HepG2 (cell line): Measurements from ENCODE around the gene ZNF683. TPM values are rescaled to one million over a fixed set of nuclear protein-coding genes. Genes with fewer than 3 reads are reported as not detected.

Experiments
- ARID2 ChIP-seq: sonication (generic); formaldehyde crosslinking; IDR thresholded peaks from 2 replicates; pipeline ENCODE4 v1.8.1; 2022; ENCODE audit warnings: mild to moderate bottlenecking, missing genetic modification reagents, borderline replicate concordance
- ATF7 ChIP-seq, 2 experiments: fragments of 450-650 bp in 1 of 2; sonication (generic) in 1 of 2; formaldehyde crosslinking in 1 of 2; IDR thresholded peaks; 2 replicates each; pipeline versions ENCODE4 v1.4.0 to v1.6.1; 2016 to 2020; ENCODE audit warnings: antibody characterized with exemption in 1 of 2, mild to moderate bottlenecking in 1 of 2, missing genetic modification reagents in 1 of 2
- CCAR2 ChIP-seq: fragments of 200-400 bp; formaldehyde crosslinking; optimal IDR thresholded peaks from 2 replicates; pipeline ENCODE3; 2018; ENCODE audit warnings: low read depth, mild to moderate bottlenecking, low read length, moderate library complexity
- DMAP1 ChIP-seq: IDR thresholded peaks from 2 replicates; pipeline ENCODE4 v1.6.1; 2016
- LCORL ChIP-seq, 2 experiments: fragments of 450-650 bp in 1 of 2; sonication (generic) in 1 of 2; formaldehyde crosslinking in 1 of 2; IDR thresholded peaks; 2 replicates each; pipeline versions ENCODE4 v1.5.0 to v1.6.1; 2017 to 2020; ENCODE audit warnings: antibody characterized with exemption in 1 of 2, missing genetic modification reagents in 1 of 2
- MED8 ChIP-seq: sonication (generic); formaldehyde crosslinking; IDR thresholded peaks from 2 replicates; pipeline ENCODE4 v1.8.1; 2023; ENCODE audit warnings: mild to moderate bottlenecking, missing genetic modification reagents; ENCODE audit not compliant: insufficient replicate concordance
- NCOA5 ChIP-seq: sonication (generic); formaldehyde crosslinking; IDR thresholded peaks from 2 replicates; pipeline ENCODE4 v1.4.0; 2020; ENCODE audit warnings: missing genetic modification reagents
- REXO4 ChIP-seq: sonication (generic); formaldehyde crosslinking; IDR thresholded peaks from 2 replicates; pipeline ENCODE4 v1.8.0; 2022; ENCODE audit warnings: missing genetic modification reagents, mild to moderate bottlenecking, borderline replicate concordance
- ZFX ChIP-seq: sonication (generic); formaldehyde crosslinking; IDR thresholded peaks from 2 replicates; pipeline ENCODE4 v1.4.0; 2020; ENCODE audit warnings: mild to moderate bottlenecking, low read depth, missing genetic modification reagents, moderate library complexity
- polyA plus RNA-seq, 8 experiments: library from polyadenylated mRNA; depleted of rRNA in 3 of 8; stranded (reverse) in 7 of 8; unstranded in 1 of 8; fragments of >200 nt; fragmentation: Illumina TruSeq in 4 of 8; extraction: Trizol in 4 of 8; gene quantifications; 2 replicates each; pipeline versions ENCODE4 v1.2.1 to v1.2.3, GENCODE V29; 2011 to 2016; ENCODE audit warnings: low read depth in 4 of 8, missing spikeins in 1 of 8, mixed read lengths in 1 of 8; ENCODE audit not compliant: insufficient read depth in 1 of 8
- total RNA-seq, 5 experiments: library from RNA; depleted of rRNA; stranded (reverse); fragments of >200 nt; fragmentation: Illumina TruSeq; extraction: Trizol; gene quantifications; 2 replicates each; pipeline ENCODE4 v1.2.3, GENCODE V29; 2016; ENCODE audit warnings: low read depth in 1 of 5
- TF ChIP-seq, protein P1 (sequence below): sonication (generic); formaldehyde crosslinking; IDR thresholded peaks from 2 replicates; pipeline ENCODE4 v1.4.0; 2020; ENCODE audit warnings: missing genetic modification reagents, borderline replicate concordance
- TF ChIP-seq, protein P2 (sequence below), 2 experiments: sonication (generic) in 1 of 2; formaldehyde crosslinking in 1 of 2; IDR thresholded peaks; 2 replicates each; pipeline versions ENCODE4 v1.6.1 to v1.9.0; 2014 to 2022; ENCODE audit warnings: antibody characterized with exemption in 1 of 2, borderline replicate concordance in 1 of 2, inconsistent platforms in 1 of 2, low read depth in 1 of 2, missing genetic modification reagents in 1 of 2
- TF ChIP-seq, protein P3 (sequence below): sonication (generic); formaldehyde crosslinking; IDR thresholded peaks from 2 replicates; pipeline ENCODE4 v1.4.0; 2020; ENCODE audit warnings: missing genetic modification reagents, borderline replicate concordance
- TF ChIP-seq, protein P4 (sequence below): sonication (generic); formaldehyde crosslinking; IDR thresholded peaks from 2 replicates; pipeline ENCODE4 v1.8.1; 2023; ENCODE audit warnings: missing genetic modification reagents, mild to moderate bottlenecking, borderline replicate concordance

Gene ZNF683
- total and polyA plus RNA-seq, 2 of the 13 experiments (the other 11 are each of a cell fraction or from before 2014, with no cell fraction given) = not detected

DNA sequence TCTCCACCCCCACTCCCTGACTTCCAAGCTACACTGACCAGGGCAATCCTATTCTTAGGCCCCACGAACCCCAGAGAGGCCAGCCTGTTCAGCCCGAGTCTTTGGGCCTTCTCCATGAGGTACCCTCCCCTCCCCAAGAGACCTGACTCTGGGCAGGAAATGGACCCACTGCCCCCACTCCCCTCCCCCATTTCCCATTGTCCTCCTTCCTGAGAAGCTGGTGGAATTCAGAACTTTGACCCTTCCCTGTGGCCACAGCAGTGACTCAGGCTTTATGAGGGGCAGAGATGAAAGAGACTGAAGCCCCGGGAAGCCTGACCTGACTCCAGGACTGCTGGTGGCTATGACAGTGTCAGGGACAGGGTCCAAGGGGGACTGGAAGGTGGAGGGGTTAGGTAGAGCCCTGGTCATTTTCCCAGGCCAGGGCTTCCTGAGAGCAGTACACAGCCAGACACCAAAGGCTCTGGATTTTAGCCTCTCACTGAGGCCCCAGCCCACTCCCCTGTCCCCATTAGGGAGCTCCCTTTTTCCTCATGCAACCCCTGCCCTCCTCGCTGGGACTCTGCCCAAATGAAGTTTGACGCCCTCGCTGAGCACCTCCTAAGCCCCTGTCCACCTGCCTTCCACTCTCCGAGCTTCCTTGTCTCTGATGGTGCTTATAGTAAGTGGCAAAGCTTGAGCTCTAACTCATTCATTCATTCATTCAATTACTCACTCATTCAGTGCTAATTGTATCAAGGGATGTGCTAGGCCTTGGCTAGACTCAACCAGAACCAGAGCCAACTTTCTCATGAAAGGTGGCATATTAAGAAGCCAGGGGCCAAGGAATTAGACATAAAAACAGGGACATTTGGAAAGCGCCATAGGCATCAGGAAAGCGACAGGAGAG, 21.6 kb downstream of the ZNF683 start (continued):
- TF ChIP-seq, protein P1, sequence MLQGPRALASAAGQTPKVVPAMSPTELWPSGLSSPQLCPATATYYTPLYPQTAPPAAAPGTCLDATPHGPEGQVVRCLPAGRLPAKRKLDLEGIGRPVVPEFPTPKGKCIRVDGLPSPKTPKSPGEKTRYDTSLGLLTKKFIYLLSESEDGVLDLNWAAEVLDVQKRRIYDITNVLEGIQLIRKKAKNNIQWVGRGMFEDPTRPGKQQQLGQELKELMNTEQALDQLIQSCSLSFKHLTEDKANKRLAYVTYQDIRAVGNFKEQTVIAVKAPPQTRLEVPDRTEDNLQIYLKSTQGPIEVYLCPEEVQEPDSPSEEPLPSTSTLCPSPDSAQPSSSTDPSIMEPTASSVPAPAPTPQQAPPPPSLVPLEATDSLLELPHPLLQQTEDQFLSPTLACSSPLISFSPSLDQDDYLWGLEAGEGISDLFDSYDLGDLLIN = no peak
- TF ChIP-seq MED8 (CRISPR knock-in tag) = peak; percentile 89
- TF ChIP-seq, protein P2, sequence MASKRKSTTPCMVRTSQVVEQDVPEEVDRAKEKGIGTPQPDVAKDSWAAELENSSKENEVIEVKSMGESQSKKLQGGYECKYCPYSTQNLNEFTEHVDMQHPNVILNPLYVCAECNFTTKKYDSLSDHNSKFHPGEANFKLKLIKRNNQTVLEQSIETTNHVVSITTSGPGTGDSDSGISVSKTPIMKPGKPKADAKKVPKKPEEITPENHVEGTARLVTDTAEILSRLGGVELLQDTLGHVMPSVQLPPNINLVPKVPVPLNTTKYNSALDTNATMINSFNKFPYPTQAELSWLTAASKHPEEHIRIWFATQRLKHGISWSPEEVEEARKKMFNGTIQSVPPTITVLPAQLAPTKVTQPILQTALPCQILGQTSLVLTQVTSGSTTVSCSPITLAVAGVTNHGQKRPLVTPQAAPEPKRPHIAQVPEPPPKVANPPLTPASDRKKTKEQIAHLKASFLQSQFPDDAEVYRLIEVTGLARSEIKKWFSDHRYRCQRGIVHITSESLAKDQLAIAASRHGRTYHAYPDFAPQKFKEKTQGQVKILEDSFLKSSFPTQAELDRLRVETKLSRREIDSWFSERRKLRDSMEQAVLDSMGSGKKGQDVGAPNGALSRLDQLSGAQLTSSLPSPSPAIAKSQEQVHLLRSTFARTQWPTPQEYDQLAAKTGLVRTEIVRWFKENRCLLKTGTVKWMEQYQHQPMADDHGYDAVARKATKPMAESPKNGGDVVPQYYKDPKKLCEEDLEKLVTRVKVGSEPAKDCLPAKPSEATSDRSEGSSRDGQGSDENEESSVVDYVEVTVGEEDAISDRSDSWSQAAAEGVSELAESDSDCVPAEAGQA (IDR thresholded peaks at IDR 0.05; ENCODE audit: low read depth) = 0 out of 2 replicates have a peak, but pooled peaks have one; percentile 35
- TF ChIP-seq, protein P2 (CRISPR knock-in tag; IDR thresholded peaks at IDR 0.05; ENCODE audit: borderline replicate concordance) = no peak; the same call in 1 of the 2 replicates
- TF ChIP-seq ATF7 (IDR thresholded peaks at IDR 0.05) = peak; percentile 52
- TF ChIP-seq ATF7 (CRISPR knock-in tag; IDR thresholded peaks at IDR 0.05) = peak; percentile 92
- TF ChIP-seq ZFX = peak; percentile 85
- TF ChIP-seq ARID2 (CRISPR knock-in tag) = peak; percentile 79; the same call in 1 of the 2 replicates
- TF ChIP-seq DMAP1 (CRISPR knock-in tag) = peak; percentile 80; the same call in 1 of the 2 replicates
- TF ChIP-seq, protein P3, sequence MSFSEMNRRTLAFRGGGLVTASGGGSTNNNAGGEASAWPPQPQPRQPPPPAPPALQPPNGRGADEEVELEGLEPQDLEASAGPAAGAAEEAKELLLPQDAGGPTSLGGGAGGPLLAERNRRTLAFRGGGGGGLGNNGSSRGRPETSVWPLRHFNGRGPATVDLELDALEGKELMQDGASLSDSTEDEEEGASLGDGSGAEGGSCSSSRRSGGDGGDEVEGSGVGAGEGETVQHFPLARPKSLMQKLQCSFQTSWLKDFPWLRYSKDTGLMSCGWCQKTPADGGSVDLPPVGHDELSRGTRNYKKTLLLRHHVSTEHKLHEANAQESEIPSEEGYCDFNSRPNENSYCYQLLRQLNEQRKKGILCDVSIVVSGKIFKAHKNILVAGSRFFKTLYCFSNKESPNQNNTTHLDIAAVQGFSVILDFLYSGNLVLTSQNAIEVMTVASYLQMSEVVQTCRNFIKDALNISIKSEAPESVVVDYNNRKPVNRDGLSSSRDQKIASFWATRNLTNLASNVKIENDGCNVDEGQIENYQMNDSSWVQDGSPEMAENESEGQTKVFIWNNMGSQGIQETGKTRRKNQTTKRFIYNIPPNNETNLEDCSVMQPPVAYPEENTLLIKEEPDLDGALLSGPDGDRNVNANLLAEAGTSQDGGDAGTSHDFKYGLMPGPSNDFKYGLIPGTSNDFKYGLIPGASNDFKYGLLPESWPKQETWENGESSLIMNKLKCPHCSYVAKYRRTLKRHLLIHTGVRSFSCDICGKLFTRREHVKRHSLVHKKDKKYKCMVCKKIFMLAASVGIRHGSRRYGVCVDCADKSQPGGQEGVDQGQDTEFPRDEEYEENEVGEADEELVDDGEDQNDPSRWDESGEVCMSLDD (CRISPR knock-in tag) = 0 out of 2 replicates have a peak, but pooled peaks have one; percentile 50
- TF ChIP-seq CCAR2 = peak; percentile 34
- TF ChIP-seq LCORL (IDR thresholded peaks at IDR 0.05) = 0 out of 2 replicates have a peak, but pooled peaks have one; percentile 38
- TF ChIP-seq LCORL (CRISPR knock-in tag; IDR thresholded peaks at IDR 0.05) = peak; percentile 97
- no peak for TF ChIP-seq REXO4 (CRISPR knock-in tag)
- TF ChIP-seq NCOA5 = no peak
- TF ChIP-seq, protein P4, sequence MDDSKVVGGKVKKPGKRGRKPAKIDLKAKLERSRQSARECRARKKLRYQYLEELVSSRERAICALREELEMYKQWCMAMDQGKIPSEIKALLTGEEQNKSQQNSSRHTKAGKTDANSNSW (CRISPR knock-in tag) = no peak
